PC-3 (cell line): Measurements from ENCODE around the gene CCM2L. TPM values are rescaled to one million over a fixed set of nuclear protein-coding genes. Genes with fewer than 3 reads are reported as not detected.

ENCODE experiments used
- ATAC-seq: fragments of 200-7000 bp; cut with Tn5 transposase; 2 replicates; pipeline ENCODE4 v1.9.1; 2020; ENCODE audit warnings: mild to moderate bottlenecking, moderate library complexity
- BruUV-seq: library from RNA; stranded (reverse); fragments of 400-500 nt; replicated peaks from 2 replicates; lab custom pipeline; 2021; lab: Mats Ljungman, UMichigan
- CTCF ChIA-PET: fragments of 300-600 bp; sonication (Branson Sonifier 250); formaldehyde crosslinking; loops from one replicate; lab custom pipeline; 2022; ENCODE audit warnings: antibody characterized with exemption; lab: Charles Lee
- POLR2A ChIA-PET: fragments of 300-600 bp; sonication (Branson Sonifier 250); formaldehyde crosslinking; loops from one replicate; lab custom pipeline; 2022; ENCODE audit warnings: antibody characterized with exemption; ENCODE audit not compliant: unreplicated experiment; lab: Charles Lee
- DNase-seq: peaks from one replicate; pipeline ENCODE4 v3.0.0-alpha.2; 2015
- H2AFZ ChIP-seq: fragments of 300-600 bp; sonication (generic); 2 replicates; pipeline ENCODE4 v1.6.0; 2016; ENCODE audit warnings: antibody characterized with exemption, low read length
- H3F3A ChIP-seq: fragments of 300-600 bp; sonication (generic); one replicate; pipeline ENCODE4 v1.6.0; 2017; ENCODE audit warnings: antibody characterized with exemption, low read length, control low read depth, mild to moderate bottlenecking; ENCODE audit not compliant: unreplicated experiment
- H3K27ac ChIP-seq: fragments of 300-600 bp; sonication (generic); 2 replicates; pipeline ENCODE4 v1.5.1; 2016; ENCODE audit warnings: mild to moderate bottlenecking, low read length
- H3K27me3 ChIP-seq: fragments of 300-600 bp; sonication (generic); 2 replicates; pipeline ENCODE4 v1.6.1; 2016; ENCODE audit warnings: low read length, mixed read lengths
- H3K36me3 ChIP-seq: fragments of 300-600 bp; sonication (generic); 2 replicates; pipeline ENCODE4 v1.6.1; 2016; ENCODE audit warnings: low read depth, mixed run types, low read length, mixed read lengths
- H3K4me1 ChIP-seq: fragments of 300-600 bp; sonication (generic); 2 replicates; pipeline ENCODE4 v1.5.1; 2016; ENCODE audit warnings: low read length; ENCODE audit not compliant: insufficient read depth
- H3K4me2 ChIP-seq: fragments of 300-600 bp; sonication (generic); 2 replicates; pipeline ENCODE4 v1.6.0; 2016; ENCODE audit warnings: low read length
- H3K4me3 ChIP-seq: fragments of 300-600 bp; sonication (generic); 2 replicates; pipeline ENCODE4 v1.5.1; 2016; ENCODE audit warnings: mild to moderate bottlenecking, low read length, mixed read lengths
- H3K79me2 ChIP-seq: fragments of 300-600 bp; sonication (generic); 2 replicates; pipeline ENCODE4 v1.6.1; 2017; ENCODE audit warnings: low read length, mixed read lengths
- H3K9ac ChIP-seq: fragments of 300-600 bp; sonication (generic); 2 replicates; pipeline ENCODE4 v1.6.0; 2016; ENCODE audit warnings: mild to moderate bottlenecking, low read length
- H3K9me2 ChIP-seq: fragments of 300-600 bp; sonication (generic); replicated peaks from 2 replicates; pipeline ENCODE4 v1.6.1; 2016; ENCODE audit warnings: mixed run types, low read length, mixed read lengths
- H3K9me3 ChIP-seq: fragments of 300-600 bp; sonication (generic); 2 replicates; pipeline ENCODE4 v1.6.1; 2016; ENCODE audit warnings: low read length, mixed read lengths
- H4K20me1 ChIP-seq: fragments of 300-600 bp; sonication (generic); 2 replicates; pipeline ENCODE4 v1.6.1; 2016; ENCODE audit warnings: low read length, mixed read lengths
- CTCF ChIP-seq: fragments of 300-600 bp; sonication (generic); conservative IDR thresholded peaks from 2 replicates; pipeline ENCODE4 v1.5.1; 2017; ENCODE audit warnings: antibody characterized with exemption, low read depth, mild to moderate bottlenecking, low read length
- EZH2 ChIP-seq: fragments of 300-600 bp; sonication (generic); IDR thresholded peaks from one replicate; pipeline ENCODE4 v1.6.1; 2017; ENCODE audit warnings: antibody characterized with exemption, mild to moderate bottlenecking, low read length; ENCODE audit not compliant: unreplicated experiment
- EZH2phosphoT487 ChIP-seq: fragments of 300-600 bp; sonication (generic); IDR thresholded peaks from 2 replicates; pipeline ENCODE4 v1.6.1; 2018; ENCODE audit warnings: mild to moderate bottlenecking, antibody characterized with exemption, low read length, borderline replicate concordance
- intact Hi-C: fragments of 100-400 bp; cut with micrococcal nuclease; formaldehyde crosslinking; loops from 2 replicates; pipeline ENCODE4 v1.9.0; 2023
- total RNA-seq: library from RNA; depleted of rRNA; stranded (reverse); fragments of >200 nt; gene quantifications from 2 replicates; pipeline ENCODE4 v1.2.3, GENCODE V29; 2014

Gene CCM2L
- total RNA-seq, 1 experiment from 2014 or later, result not detected

DNA sequence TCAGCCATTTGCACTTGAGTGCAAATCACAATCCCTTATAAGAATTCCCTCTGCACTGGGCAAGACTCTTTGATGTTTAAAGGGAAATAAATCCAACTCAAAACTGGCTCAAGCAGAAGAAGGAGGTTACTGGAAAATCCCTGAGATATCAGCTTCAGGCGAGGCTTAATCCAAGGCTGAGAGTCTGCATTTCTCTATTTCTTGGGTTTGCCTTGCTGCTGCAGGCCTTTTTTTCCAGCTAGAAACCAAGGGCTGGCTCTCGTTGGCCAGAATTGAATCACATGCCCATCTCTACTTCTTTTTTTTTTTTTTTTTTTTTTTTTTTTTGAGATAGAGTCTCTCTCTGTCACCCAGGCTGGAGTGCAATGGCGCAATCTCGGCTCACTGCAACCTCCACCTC, 53.5 kb downstream of the CCM2L start:
- no peaks in the 10 kb centered on the region for H3F3A ChIP-seq
- no peak overlapping the region for H3K4me2 ChIP-seq
- no peak overlapping the region for H3K27ac ChIP-seq
- no peaks in the 10 kb centered on the region for H3K9me3 ChIP-seq
- ATAC-seq (no peak), DNase-seq (no peak)
- H3K79me2 ChIP-seq, result no peaks in the 10 kb centered on the region
- no TSS peak for BruUV-seq
- TF ChIP-seq CTCF (no peak), EZH2phosphoT487 (no peak), EZH2 (no peak)
- ChIA-PET POLR2A (interaction anchor here (0.7 kb wide), 1 partner anchor 137 kb away, joined by 17 read pairs; no protein-coding TSS in a partner anchor), CTCF (no interaction called here)
- intact Hi-C loops, result no loop called here
- no peak overlapping the region for H2AFZ ChIP-seq
- peaks cover 58% of the 10 kb centered on the region for H3K27me3 ChIP-seq
- no peaks in the 10 kb centered on the region for H3K36me3 ChIP-seq
- no peak overlapping the region for H3K4me3 ChIP-seq
- no peaks in the 10 kb centered on the region for H4K20me1 ChIP-seq
- H3K9ac ChIP-seq, result no peak overlapping the region
- no peaks in the 10 kb centered on the region for H3K9me2 ChIP-seq
- no peaks in the 10 kb centered on the region for H3K4me1 ChIP-seq

DNA sequence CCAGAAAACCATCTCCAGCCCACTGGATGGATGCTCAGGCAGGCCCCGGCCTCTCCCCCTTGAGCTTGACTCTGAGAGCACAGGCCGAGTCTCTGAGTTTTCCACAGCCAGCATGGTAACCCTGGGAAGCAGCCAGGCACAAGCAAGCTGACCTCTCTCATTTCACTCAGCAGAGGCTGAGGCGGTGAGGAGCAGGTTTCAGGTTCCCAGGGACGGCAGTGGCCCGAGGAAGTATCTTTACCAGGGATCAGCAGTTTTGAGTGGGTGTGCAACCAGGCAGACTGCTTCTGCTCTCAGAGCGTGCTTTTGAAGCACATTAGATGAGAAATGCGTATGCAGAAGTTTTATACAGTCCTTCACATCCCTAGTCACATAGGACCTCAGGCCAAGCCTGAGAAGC, 54.4 kb downstream of the CCM2L start:
- H3K27me3 ChIP-seq, result peaks cover 57% of the 10 kb centered on the region
- no peaks in the 10 kb centered on the region for H3K9me3 ChIP-seq
- no peaks in the 10 kb centered on the region for H3K9me2 ChIP-seq
- H3K4me1 ChIP-seq, result no peaks in the 10 kb centered on the region
- H3K4me2 ChIP-seq, result no peak overlapping the region
- ChIA-PET CTCF (no interaction called here), POLR2A (no interaction called here)
- no TSS peak for BruUV-seq
- H3K9ac ChIP-seq, result no peak overlapping the region
- TF ChIP-seq EZH2, result no peak
- no peak for TF ChIP-seq CTCF
- TF ChIP-seq EZH2phosphoT487, result no peak
- no peaks in the 10 kb centered on the region for H3F3A ChIP-seq
- DNase-seq (no peak), ATAC-seq (no peak)
- H2AFZ ChIP-seq, result no peak overlapping the region
- no peaks in the 10 kb centered on the region for H4K20me1 ChIP-seq
- intact Hi-C loops, result no loop called here
- no peak overlapping the region for H3K27ac ChIP-seq
- H3K4me3 ChIP-seq, result no peak overlapping the region
- no peaks in the 10 kb centered on the region for H3K79me2 ChIP-seq
- no peaks in the 10 kb centered on the region for H3K36me3 ChIP-seq

DNA sequence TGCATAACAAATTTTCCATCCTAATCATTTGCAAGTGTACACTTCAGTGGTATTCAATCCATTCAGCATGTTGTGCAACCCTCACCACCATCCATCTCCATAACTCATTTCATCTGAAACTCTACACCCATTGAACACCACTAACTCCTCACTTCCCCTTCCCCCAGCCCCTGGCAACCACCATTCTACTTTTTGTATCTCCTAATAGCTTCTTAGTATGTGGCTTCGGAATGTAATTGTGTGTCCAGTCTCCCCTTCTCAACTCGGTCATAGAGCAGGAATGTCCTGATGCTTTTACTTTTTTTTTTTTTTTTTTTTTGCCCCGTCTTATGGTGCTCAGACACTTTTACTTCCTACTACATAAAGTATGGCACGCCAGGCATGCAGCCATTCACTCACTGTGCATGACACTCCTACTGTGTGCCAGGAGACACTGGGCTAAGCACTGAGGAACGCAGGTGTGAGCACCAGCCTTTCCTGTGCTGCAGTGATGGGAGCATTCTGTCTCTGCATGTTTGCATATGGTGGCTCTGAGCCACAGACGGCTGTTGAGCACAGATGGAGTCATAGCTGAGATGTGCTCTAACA, 57.1 kb downstream of the CCM2L start:
- Histone ChIP-seq H4K20me1 (no peaks in the 10 kb centered on the region), H3K9ac (no peak overlapping the region), H3F3A (no peaks in the 10 kb centered on the region), H3K4me3 (no peak overlapping the region), H3K9me3 (no peaks in the 10 kb centered on the region), H3K4me1 (no peaks in the 10 kb centered on the region), H3K79me2 (no peaks in the 10 kb centered on the region), H3K36me3 (no peaks in the 10 kb centered on the region), H3K4me2 (no peak overlapping the region), H3K27me3 (peaks cover 48% of the 10 kb centered on the region), H2AFZ (no peak overlapping the region), H3K9me2 (no peaks in the 10 kb centered on the region), H3K27ac (no peak overlapping the region)
- intact Hi-C loops, result no loop called here
- DNase-seq (peak; percentile 24), ATAC-seq (no peak)
- no TSS peak for BruUV-seq
- ChIA-PET CTCF (no interaction called here), POLR2A (no interaction called here)
- TF ChIP-seq EZH2phosphoT487 (no peak), CTCF (no peak), EZH2 (no peak)
